ENCODE data around the gene GARIN3.

DNA sequence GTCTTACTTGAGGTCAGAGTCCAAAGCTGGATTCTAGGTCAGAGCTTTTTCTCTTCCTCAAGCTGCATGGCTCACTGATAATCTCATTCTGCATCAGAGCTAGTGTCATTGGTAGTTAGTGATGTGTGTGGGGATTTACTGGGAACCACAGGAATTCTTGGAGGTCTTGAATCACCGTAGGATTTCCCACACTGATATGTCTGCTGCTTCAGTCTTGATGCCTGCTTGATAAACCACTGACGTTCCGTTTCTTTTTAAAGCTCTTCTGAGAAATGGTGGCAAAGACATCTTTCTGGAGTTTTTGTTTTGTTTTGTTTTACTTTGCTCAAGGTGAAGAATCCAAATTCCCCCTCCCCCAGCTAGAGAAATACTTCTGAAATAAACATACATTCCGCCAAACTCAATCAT, 1.2 kb upstream of the GARIN3 start:
- TF ChIP-seq POLR2AphosphoS5 (IDR thresholded peaks at IDR 0.05; ENCODE audit: low read depth, low read length) = no peak
- TF ChIP-seq, protein P1, sequence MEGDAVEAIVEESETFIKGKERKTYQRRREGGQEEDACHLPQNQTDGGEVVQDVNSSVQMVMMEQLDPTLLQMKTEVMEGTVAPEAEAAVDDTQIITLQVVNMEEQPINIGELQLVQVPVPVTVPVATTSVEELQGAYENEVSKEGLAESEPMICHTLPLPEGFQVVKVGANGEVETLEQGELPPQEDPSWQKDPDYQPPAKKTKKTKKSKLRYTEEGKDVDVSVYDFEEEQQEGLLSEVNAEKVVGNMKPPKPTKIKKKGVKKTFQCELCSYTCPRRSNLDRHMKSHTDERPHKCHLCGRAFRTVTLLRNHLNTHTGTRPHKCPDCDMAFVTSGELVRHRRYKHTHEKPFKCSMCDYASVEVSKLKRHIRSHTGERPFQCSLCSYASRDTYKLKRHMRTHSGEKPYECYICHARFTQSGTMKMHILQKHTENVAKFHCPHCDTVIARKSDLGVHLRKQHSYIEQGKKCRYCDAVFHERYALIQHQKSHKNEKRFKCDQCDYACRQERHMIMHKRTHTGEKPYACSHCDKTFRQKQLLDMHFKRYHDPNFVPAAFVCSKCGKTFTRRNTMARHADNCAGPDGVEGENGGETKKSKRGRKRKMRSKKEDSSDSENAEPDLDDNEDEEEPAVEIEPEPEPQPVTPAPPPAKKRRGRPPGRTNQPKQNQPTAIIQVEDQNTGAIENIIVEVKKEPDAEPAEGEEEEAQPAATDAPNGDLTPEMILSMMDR (IDR thresholded peaks at IDR 0.05) = no peak
